Measurements from ENCODE around the gene FBP1. TPM values are rescaled to one million over a fixed set of nuclear protein-coding genes. Genes with fewer than 3 reads are reported as not detected.

Gene FBP1
- total RNA-seq (1 to 10 TPM; 3.0 to 3.6 TPM), total RNA-seq (0 to 5.7 (median 0.76) reads per million in 172 experiments)
- polyA plus RNA-seq (2013, experiment 1 of 2) = 8.3 TPM
- 6.3 TPM for polyA plus RNA-seq (2013, experiment 2 of 2)

- intact Hi-C loops (cut with DNase I, micrococcal nuclease) = no loop called here
- ChIA-PET CTCF (interaction anchor here (0.6 kb wide), 1 partner anchor 1053 kb away, joined by 3 read pairs; no protein-coding TSS in a partner anchor), POLR2A (interaction anchor here (1.0 to 2.4 kb wide), 3 partner anchors 18 to 87 kb away, joined by 3 to 17 read pairs (median 17); partner anchors contain the start of gene AOPEP)
- Mint-ChIP-seq H3K9me3 (no peaks in the 10 kb centered on the region), H3K27ac (peak within 1 kb of the TSS; percentile 70), H3K27me3 (no peaks in the 10 kb centered on the region), H3K36me3 (ENCODE audit: low read depth) (no peaks in the 10 kb centered on the region), H3K4me3 (peak within 1 kb of the TSS; percentile 91), H3K4me1 (ENCODE audit: low read depth) (peaks cover 17% of the 10 kb centered on the region)
- ATAC-seq (ENCODE audit: poor library complexity) (peak; percentile 62), DNase-seq (peak in 13 of 14 experiments; percentile 13 to 60 (median 35))
- no peaks in the 10 kb centered on the region for H3K27me3 ChIP-seq (ENCODE audit: control insufficient read depth in 1 of 2, insufficient read depth in 2 of 2, low read length in 2 of 2)
- H3K36me3 ChIP-seq (ENCODE audit: insufficient read depth, low read length) = no peaks in the 10 kb centered on the region
- H3K4me3 ChIP-seq (ENCODE audit: low read length) = peak within 1 kb of the TSS; percentile 72
- no peak for TF ChIP-seq CTCF (IDR thresholded peaks at IDR 0.05)
- H3K9me3 ChIP-seq (ENCODE audit: control insufficient read depth in 1 of 2, insufficient read depth in 1 of 2, low read length in 2 of 2) = peaks cover 0 to 5% of the 10 kb centered on the region in 2 experiments
- peak within 1 kb of the TSS in 1 of 2 donors; percentile 22 for H3K27ac ChIP-seq (ENCODE audit: low read depth in 1 of 2, low read length in 2 of 2)
- peaks cover 15% of the 10 kb centered on the region for H3K4me1 ChIP-seq (ENCODE audit: insufficient read depth, low read length)
These were observed at the start of gene FBP1 for GRCh38 chr9:94639061-94639998. Gene FBP1 (minus strand): TSS chr9:94639518. CDS start chr9:94639310, 208 bp downstream.

GRCh38 chr9:94687451-94687850 is 48.1 kb upstream of the FBP1 start:
- Histone ChIP-seq H3K4me1 (ENCODE audit: insufficient read depth, low read length) (no peaks in the 10 kb centered on the region), H3K36me3 (ENCODE audit: insufficient read depth, low read length) (no peaks in the 10 kb centered on the region), H3K4me3 (ENCODE audit: low read length) (no peak overlapping the region), H3K9me3 (ENCODE audit: control insufficient read depth in 1 of 2, insufficient read depth in 1 of 2, low read length in 2 of 2) (no peaks in the 10 kb centered on the region), H3K27me3 (ENCODE audit: control insufficient read depth in 1 of 2, insufficient read depth in 2 of 2, low read length in 2 of 2) (peaks cover under 1 to 4% of the 10 kb centered on the region in 2 experiments), H3K27ac (ENCODE audit: low read depth in 1 of 2, low read length in 2 of 2) (no peak overlapping the region)
- intact Hi-C loops (cut with DNase I, micrococcal nuclease) = no loop called here
- no peak for ATAC-seq (ENCODE audit: poor library complexity)
- Mint-ChIP-seq H3K27ac (no peak overlapping the region), H3K4me3 (no peak overlapping the region), H3K4me1 (ENCODE audit: low read depth) (no peaks in the 10 kb centered on the region), H3K27me3 (peaks cover 5% of the 10 kb centered on the region), H3K9me3 (no peaks in the 10 kb centered on the region), H3K36me3 (ENCODE audit: low read depth) (no peaks in the 10 kb centered on the region)
- ChIA-PET POLR2A (no interaction called here), CTCF (no interaction called here)
- no peak for TF ChIP-seq CTCF (IDR thresholded peaks at IDR 0.05)
- DNase-seq = no peak

GRCh38 chr9:94685359-94685758 is 46.0 kb upstream of the FBP1 start:
- H3K9me3 Mint-ChIP-seq = no peaks in the 10 kb centered on the region
- no peak for TF ChIP-seq CTCF (IDR thresholded peaks at IDR 0.05)
- no peak overlapping the region for H3K4me3 Mint-ChIP-seq
- no peak overlapping the region for H3K4me3 ChIP-seq (ENCODE audit: low read length)
- peaks cover 3% of the 10 kb centered on the region for H3K4me1 ChIP-seq (ENCODE audit: insufficient read depth, low read length)
- no peak overlapping the region for H3K27ac Mint-ChIP-seq
- intact Hi-C loops (cut with DNase I, micrococcal nuclease) = no loop called here
- DNase-seq (no peak), ATAC-seq (ENCODE audit: poor library complexity) (no peak)
- ChIA-PET POLR2A (no interaction called here), CTCF (interaction anchor here (1.3 kb wide), 1 partner anchor 442 kb away, joined by 4 read pairs; no protein-coding TSS in a partner anchor)
- no peak overlapping the region for H3K27ac ChIP-seq (ENCODE audit: low read depth in 1 of 2, low read length in 2 of 2)
- no peaks in the 10 kb centered on the region for H3K36me3 Mint-ChIP-seq (ENCODE audit: low read depth)
- no peaks in the 10 kb centered on the region for H3K27me3 ChIP-seq (ENCODE audit: control insufficient read depth in 1 of 2, insufficient read depth in 2 of 2, low read length in 2 of 2)
- no peaks in the 10 kb centered on the region for H3K9me3 ChIP-seq (ENCODE audit: control insufficient read depth in 1 of 2, insufficient read depth in 1 of 2, low read length in 2 of 2)
- peaks cover 4% of the 10 kb centered on the region for H3K27me3 Mint-ChIP-seq
- H3K4me1 Mint-ChIP-seq (ENCODE audit: low read depth) = no peaks in the 10 kb centered on the region
- H3K36me3 ChIP-seq (ENCODE audit: insufficient read depth, low read length) = no peaks in the 10 kb centered on the region
